GM10847 (cell line): ENCODE data around the gene RAMACL.

Experiments used
- POLR2A ChIP-seq: IDR thresholded peaks from 2 replicates; pipeline ENCODE4 v1.6.1; 2011; ENCODE audit not compliant: insufficient read length; ENCODE audit errors: extremely low read depth

Gene RAMACL

DNA sequence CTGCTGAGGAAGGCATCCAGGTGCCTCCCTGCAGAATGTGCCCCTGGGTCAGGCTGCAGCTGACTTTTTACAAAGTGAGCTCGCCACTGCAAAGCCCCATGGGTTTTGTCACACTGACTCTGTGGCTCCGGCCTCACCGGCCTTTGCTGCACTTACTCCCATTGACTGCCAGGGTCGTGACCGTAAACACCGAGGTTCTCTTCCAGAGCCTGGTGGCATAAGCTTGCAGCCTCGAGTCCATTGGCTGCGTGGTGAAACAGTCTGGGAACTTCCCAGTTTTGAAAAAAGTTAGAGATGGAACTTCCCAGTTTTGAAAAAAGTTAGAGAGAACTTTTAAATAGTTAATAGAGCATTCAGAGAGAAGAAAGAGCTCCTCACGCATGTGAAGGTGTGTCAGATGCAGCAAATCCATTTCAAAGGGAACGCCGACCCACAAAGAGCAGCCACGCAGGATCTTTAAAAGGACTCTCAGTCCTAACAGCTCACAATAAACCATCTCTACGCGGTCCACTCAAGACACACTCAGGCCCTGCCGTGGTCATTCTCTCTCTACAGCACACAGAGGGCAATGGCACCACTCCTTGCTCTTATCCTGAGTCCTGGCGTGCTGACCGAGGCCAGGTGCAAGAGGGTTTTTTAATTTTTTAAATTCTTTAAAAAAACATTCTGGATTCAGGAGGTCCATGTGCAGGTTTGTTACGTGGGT lies 12.8 kb downstream of the RAMACL start:
- no peak for TF ChIP-seq POLR2A

DNA sequence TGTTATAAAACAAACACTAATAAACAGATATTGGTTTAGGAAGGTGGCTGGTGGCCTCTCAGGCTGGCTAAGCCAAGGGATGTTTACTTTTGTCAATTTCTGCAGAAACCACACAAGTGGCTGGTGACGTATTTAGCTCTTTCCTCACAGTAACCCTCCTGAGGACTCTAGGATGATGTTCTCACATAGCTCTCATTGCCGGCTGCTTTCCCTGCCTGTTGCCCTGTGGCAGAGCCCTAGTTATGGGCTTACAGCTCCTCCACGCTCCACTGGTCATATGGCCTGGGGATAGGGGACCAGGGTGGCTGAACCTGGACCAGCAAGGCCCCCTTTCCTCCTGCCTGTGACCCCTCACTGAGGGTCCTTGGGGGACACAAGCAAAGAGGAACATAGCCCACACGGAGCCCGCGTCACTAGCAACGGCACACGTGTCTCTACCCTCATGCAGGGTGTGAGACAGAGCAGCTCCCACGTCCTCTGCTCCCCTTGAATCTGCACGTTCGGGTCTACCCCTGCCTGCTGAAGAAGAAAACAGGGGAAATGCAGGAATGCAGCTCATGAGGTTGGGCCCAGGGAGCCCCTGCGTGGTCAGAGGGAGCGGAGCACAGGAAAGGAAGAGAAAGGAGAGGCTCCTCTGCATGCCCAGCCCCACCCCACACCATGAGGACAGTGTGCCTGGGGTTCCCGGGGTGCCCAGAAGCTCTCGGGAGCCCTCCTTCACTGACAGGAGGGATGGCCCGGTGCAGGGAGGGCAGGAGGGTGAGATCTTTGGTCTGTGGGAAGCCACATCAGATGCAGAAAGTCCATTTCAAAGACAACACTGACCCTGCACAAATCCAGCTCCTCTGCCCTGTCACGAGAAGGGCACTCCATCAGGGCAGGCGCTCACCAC lies 13.9 kb downstream of the RAMACL start:
- TF ChIP-seq POLR2A = no peak

DNA sequence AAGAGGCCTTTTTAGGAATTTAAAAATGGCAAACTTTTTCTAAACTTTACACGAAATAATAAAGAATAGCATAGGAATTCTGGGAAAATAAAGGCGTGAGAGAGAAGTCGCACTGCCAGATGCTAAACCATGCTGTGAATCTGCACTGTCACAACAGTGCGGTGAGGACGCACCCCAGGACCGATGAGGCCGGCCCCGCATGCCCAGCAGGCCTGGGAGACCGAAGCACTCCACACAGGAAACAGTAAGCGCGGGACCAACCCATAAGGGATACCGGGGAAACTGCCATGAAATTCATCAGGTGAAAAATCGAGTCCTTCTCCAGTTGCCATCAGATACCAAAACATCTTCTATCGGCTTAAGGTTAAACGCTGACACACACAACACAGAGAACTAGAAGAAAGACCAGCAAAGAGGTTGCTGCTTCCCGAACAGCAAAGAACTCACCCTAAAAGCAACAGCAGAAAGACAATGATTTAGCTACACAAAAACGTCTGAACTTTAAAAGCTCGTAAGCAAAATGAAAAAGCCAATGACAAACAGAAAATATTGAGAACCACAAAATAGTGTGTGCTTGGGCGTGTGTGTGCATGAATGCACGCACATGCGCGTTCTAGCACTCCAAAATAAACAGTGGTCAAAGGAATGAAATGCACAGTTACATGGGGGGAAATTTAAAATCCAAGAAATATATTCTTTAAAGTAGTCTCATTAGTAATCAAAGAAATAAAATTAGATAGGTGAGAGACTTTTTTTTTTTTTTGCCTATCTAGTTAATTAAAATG lies 15.4 kb downstream of the RAMACL start:
- no peak for TF ChIP-seq POLR2A

GRCh38 chr6:166569206-166569605 lies 17.3 kb downstream of the RAMACL start:
- no peak for TF ChIP-seq POLR2A

GRCh38 chr6:166567813-166568212 lies 18.7 kb downstream of the RAMACL start:
- no peak for TF ChIP-seq POLR2A

DNA sequence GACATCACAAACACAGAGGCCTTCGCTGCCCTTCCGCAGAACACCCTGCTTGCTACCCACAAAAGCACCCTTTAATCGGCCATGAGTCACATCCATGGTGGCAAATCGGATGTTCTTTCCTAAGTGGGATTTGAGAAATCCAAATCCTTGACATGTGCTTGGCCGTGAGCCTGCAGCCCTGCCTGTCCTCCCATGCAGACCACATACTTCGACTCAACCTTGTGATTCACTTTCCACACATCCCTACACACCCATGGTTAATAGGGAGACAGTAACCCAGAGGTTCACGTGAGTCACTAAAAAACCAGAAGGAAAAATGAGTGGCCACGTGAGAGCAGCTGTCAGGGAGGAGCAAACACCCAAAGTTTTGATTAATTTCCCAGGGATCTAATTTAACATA lies 19.4 kb downstream of the RAMACL start:
- TF ChIP-seq POLR2A = no peak

- no peak for TF ChIP-seq POLR2A
These were observed 20.2 kb downstream of the RAMACL start for GRCh38 chr6:166566026-166567011.

GRCh38 chr6:166565084-166565967 lies 21.2 kb downstream of the RAMACL start:
- TF ChIP-seq POLR2A = no peak

DNA sequence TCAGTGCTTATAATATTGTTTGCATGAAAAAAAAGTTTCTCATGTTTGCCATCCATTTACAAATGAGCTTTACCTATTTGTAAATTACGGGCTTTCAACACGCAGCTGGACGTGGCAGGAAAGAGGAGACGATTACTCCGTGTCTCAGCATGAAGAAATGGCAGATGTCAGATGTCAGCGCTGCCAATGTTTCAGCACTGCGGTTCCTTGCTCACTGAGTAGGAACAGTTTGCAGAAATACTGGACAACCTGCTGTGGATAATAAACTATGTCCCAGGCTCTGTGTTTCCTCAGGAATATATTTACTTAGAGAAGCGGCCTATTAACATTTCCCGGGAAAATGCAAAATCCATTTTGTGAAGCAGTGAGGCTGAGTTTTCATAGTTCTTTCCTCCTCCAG lies 22.7 kb downstream of the RAMACL start:
- TF ChIP-seq POLR2A = no peak

DNA sequence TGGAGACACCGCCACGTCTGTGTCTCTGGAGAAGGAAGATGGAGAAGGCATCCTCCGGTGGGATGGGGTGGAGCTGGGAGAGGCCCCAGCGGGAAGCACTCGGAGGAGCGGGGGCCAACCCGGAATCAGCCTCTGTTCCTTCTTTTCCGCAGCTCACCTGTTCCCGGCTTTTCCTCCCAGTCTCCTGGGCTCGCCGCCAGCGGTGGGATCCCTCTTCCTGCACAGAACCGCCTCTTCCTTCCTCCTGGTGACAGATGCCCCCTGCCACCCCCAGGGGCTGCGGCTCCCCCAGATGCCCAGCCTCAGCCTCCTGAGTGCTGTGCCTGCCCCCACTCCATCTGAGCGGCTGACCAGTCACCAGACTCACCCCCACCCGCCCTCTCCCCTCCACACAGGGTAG lies 23.3 kb downstream of the RAMACL start:
- no peak for TF ChIP-seq POLR2A

- TF ChIP-seq POLR2A = no peak
These were observed 23.8 kb downstream of the RAMACL start for GRCh38 chr6:166562726-166563125.

GRCh38 chr6:166561771-166562359 lies 24.6 kb downstream of the RAMACL start:
- no peak for TF ChIP-seq POLR2A

GRCh38 chr6:166560222-166560621 lies 26.3 kb downstream of the RAMACL start:
- no peak for TF ChIP-seq POLR2A
